Keratinocyte (primary cell): Measurements from ENCODE around the gene PTBP3. TPM values are rescaled to one million over a fixed set of nuclear protein-coding genes. Genes with fewer than 3 reads are reported as not detected.

Experiments
- DNase-seq: peaks from one replicate; pipeline ENCODE4 v3.0.0-alpha.2; 2011; ENCODE audit warnings: low read depth, missing footprints, low spot score
- FAIRE-seq: peaks from 2 replicates; lab custom pipeline; 2011; peaks lifted over from hg19 to GRCh38; lab: Jason Lieb, UNC
- H2AFZ ChIP-seq: 2 replicates; pipeline ENCODE4 v1.6.0; 2012; ENCODE audit warnings: low read length, control low read depth, inconsistent platforms; ENCODE audit not compliant: control insufficient read depth
- H3K27ac ChIP-seq: 2 replicates; pipeline ENCODE4 v1.5.1; 2011; ENCODE audit warnings: low read length; ENCODE audit not compliant: control insufficient read depth, insufficient read depth
- H3K27me3 ChIP-seq: 3 replicates; pipeline ENCODE4 v1.6.0; 2011; ENCODE audit warnings: low read length; ENCODE audit not compliant: control insufficient read depth, insufficient read depth; ENCODE audit errors: extremely low read depth
- H3K36me3 ChIP-seq, 2 experiments: 2 replicates in 1 of 2; 3 replicates in 1 of 2; pipeline ENCODE4 v1.5.1; 2011; ENCODE audit warnings: low read length in 2 of 2, mild to moderate bottlenecking in 1 of 2; ENCODE audit not compliant: control insufficient read depth in 2 of 2, insufficient read depth in 2 of 2; ENCODE audit errors: extremely low read depth in 1 of 2
- H3K4me1 ChIP-seq: 3 replicates; pipeline ENCODE4 v1.5.1; 2011; ENCODE audit warnings: low read length; ENCODE audit not compliant: control insufficient read depth, insufficient read depth; ENCODE audit errors: extremely low read depth
- H3K4me2 ChIP-seq: 3 replicates; pipeline ENCODE4 v1.6.0; 2011; ENCODE audit warnings: low read depth, low read length; ENCODE audit not compliant: control insufficient read depth, insufficient read depth; ENCODE audit errors: extremely low read depth
- H3K4me3 ChIP-seq, 3 experiments: fragments of 200-600 bp in 1 of 3; sonication (generic) in 1 of 3; 2 replicates in 2 of 3; 3 replicates in 1 of 3; pipeline ENCODE4 v1.5.1; 2011 to 2016; ENCODE audit warnings: low read length in 3 of 3, mild to moderate bottlenecking in 3 of 3, control low read depth in 2 of 3, inconsistent platforms in 1 of 3, low read depth in 1 of 3, mixed read lengths in 1 of 3, mixed run types in 1 of 3, moderate library complexity in 1 of 3; ENCODE audit not compliant: control insufficient read depth in 2 of 3, insufficient read depth in 2 of 3; ENCODE audit errors: extremely low read depth in 1 of 3
- H3K79me2 ChIP-seq: 2 replicates; pipeline ENCODE4 v1.6.0; 2012; ENCODE audit warnings: low read length; ENCODE audit not compliant: control insufficient read depth, insufficient read depth
- H3K9ac ChIP-seq: 3 replicates; pipeline ENCODE4 v1.6.0; 2011; ENCODE audit warnings: low read length; ENCODE audit not compliant: control insufficient read depth, insufficient read depth; ENCODE audit errors: extremely low read depth
- H3K9me1 ChIP-seq: 3 replicates; pipeline ENCODE4 v1.6.0; 2011; ENCODE audit warnings: low read length; ENCODE audit not compliant: control insufficient read depth, insufficient read depth; ENCODE audit errors: extremely low read depth
- H3K9me3 ChIP-seq: 2 replicates; pipeline ENCODE4 v1.5.1; 2012; ENCODE audit warnings: low read depth, low read length; ENCODE audit not compliant: control insufficient read depth
- H4K20me1 ChIP-seq: 3 replicates; pipeline ENCODE4 v1.6.0; 2011; ENCODE audit warnings: low read length; ENCODE audit not compliant: control insufficient read depth, insufficient read depth; ENCODE audit errors: extremely low read depth
- EZH2 ChIP-seq: IDR thresholded peaks from one replicate; pipeline ENCODE4 v1.6.1; 2012; ENCODE audit warnings: inconsistent platforms, mild to moderate bottlenecking, low read length, moderate library complexity
- dilution Hi-C: fragments of 300-500 bp; cut with MboI; formaldehyde crosslinking; loops from one replicate; pipeline ENCODE4 v1.7.0; 2020; ENCODE audit warnings: low sequenced_read_pairs; ENCODE audit not compliant: extremely low pct_ligation_motif_present
- polyA plus RNA-seq, 5 experiments: library from polyadenylated mRNA; depleted of rRNA in 3 of 5; stranded (reverse) in 3 of 5; stranded (forward) in 1 of 5; unstranded in 1 of 5; fragments of >200 nt; gene quantifications; 1 replicate in 1 of 5; 2 replicates in 3 of 5; 3 replicates in 1 of 5; pipeline versions ENCODE4 v1.2.1 to v1.2.3, GENCODE V29; 2011 to 2012; ENCODE audit warnings: missing spikeins in 2 of 5, low read depth in 1 of 5, low replicate concordance in 1 of 5
- TF ChIP-seq, protein P1 (sequence below), 3 experiments: IDR thresholded peaks in 1 of 3; conservative IDR thresholded peaks in 1 of 3; optimal IDR thresholded peaks in 1 of 3; 2 replicates in 2 of 3; 3 replicates in 1 of 3; pipeline versions ENCODE3 to v1.5.1; 2011; ENCODE audit warnings: low read length in 3 of 3, mild to moderate bottlenecking in 3 of 3, moderate library complexity in 2 of 3, control low read depth in 1 of 3, inconsistent platforms in 1 of 3; ENCODE audit not compliant: insufficient read depth in 2 of 3; ENCODE audit errors: extremely low read depth in 1 of 3

The PTBP3 gene
- polyA plus RNA-seq, 1 donor (not counting 4 experiments of a cell fraction or from before 2014, with no cell fraction given) = 51.0 TPM

DNA sequence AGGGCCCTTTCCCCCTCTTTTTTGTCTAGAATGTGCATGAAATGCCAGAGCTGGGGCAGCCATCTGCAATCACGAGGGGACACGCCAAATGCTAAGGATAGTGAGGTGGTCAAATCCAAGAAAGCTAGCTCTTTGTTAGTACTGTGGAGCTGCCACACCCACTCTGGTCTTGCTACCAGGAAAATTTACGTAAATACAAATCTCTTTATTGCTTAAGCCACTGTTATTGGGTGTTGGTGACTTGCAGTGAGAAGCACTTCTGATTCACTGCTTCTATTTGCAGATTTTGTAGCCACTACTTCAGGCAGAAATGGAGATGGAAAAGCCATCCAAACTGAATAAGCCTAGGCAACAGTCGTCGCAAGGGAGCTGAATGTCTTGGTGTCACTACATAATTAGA lies 132.7 kb downstream of the PTBP3 start:
- no peaks in the 10 kb centered on the region for H4K20me1 ChIP-seq
- H3K27me3 ChIP-seq = no peaks in the 10 kb centered on the region
- H3K9me1 ChIP-seq = no peaks in the 10 kb centered on the region
- peaks cover 0 to 2% of the 10 kb centered on the region in 2 experiments for H3K36me3 ChIP-seq
- no peak overlapping the region for H3K4me3 ChIP-seq
- H3K9me3 ChIP-seq = no peaks in the 10 kb centered on the region
- no peak for TF ChIP-seq EZH2
- TF ChIP-seq, protein P1, sequence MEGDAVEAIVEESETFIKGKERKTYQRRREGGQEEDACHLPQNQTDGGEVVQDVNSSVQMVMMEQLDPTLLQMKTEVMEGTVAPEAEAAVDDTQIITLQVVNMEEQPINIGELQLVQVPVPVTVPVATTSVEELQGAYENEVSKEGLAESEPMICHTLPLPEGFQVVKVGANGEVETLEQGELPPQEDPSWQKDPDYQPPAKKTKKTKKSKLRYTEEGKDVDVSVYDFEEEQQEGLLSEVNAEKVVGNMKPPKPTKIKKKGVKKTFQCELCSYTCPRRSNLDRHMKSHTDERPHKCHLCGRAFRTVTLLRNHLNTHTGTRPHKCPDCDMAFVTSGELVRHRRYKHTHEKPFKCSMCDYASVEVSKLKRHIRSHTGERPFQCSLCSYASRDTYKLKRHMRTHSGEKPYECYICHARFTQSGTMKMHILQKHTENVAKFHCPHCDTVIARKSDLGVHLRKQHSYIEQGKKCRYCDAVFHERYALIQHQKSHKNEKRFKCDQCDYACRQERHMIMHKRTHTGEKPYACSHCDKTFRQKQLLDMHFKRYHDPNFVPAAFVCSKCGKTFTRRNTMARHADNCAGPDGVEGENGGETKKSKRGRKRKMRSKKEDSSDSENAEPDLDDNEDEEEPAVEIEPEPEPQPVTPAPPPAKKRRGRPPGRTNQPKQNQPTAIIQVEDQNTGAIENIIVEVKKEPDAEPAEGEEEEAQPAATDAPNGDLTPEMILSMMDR (optimal IDR thresholded peaks at IDR 0.05 in 1 of 3, IDR thresholded peaks at IDR 0.05 in 1 of 3, conservative IDR thresholded peaks at IDR 0.05 in 1 of 3; ENCODE audit: extremely low read depth in 1 of 3, insufficient read depth in 2 of 3, low read length in 3 of 3) = no peak
- dilution Hi-C loops = loop anchor here (25.0 kb wide), 1 partner anchor 88 kb away; no protein-coding TSS in a partner anchor
- H3K27ac ChIP-seq = no peak overlapping the region
- DNase-seq (no peak), FAIRE-seq (no peak)
- peaks cover 12% of the 10 kb centered on the region for H3K4me1 ChIP-seq
- no peak overlapping the region for H2AFZ ChIP-seq
- H3K79me2 ChIP-seq = no peaks in the 10 kb centered on the region
- no peak overlapping the region for H3K4me2 ChIP-seq
- H3K9ac ChIP-seq = no peak overlapping the region

DNA sequence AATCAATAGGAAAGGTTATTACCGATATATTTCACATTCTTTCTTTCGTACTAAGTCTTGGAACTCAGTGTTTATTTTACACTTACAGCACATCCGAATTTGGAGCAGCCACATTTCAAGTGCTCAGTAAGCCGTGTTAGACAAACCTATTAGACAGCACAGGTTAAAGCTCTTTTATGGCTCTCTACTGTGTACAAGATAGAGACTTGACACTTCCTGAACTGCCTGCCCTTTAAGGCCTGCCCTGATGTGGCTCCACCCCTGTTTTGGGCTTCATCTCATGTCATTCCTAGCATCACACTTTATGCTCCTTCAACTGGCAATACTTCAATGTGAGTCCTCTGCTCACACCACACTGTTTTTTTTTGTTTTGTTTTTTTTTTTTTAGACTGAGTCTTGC lies 134.8 kb downstream of the PTBP3 start:
- Histone ChIP-seq H3K79me2 (no peaks in the 10 kb centered on the region), H3K9ac (no peak overlapping the region), H3K4me2 (no peak overlapping the region), H3K4me1 (peaks cover 5% of the 10 kb centered on the region), H4K20me1 (no peaks in the 10 kb centered on the region), H3K27me3 (no peaks in the 10 kb centered on the region), H3K9me1 (no peaks in the 10 kb centered on the region), H3K36me3 (peaks cover 0 to 2% of the 10 kb centered on the region in 2 experiments), H3K4me3 (no peak overlapping the region), H3K9me3 (no peaks in the 10 kb centered on the region), H3K27ac (no peak overlapping the region), H2AFZ (no peak overlapping the region)
- dilution Hi-C loops = no loop called here
- no peak for FAIRE-seq
- no peak for TF ChIP-seq EZH2
- TF ChIP-seq, protein P1 (optimal IDR thresholded peaks at IDR 0.05 in 1 of 3, IDR thresholded peaks at IDR 0.05 in 1 of 3, conservative IDR thresholded peaks at IDR 0.05 in 1 of 3; ENCODE audit: extremely low read depth in 1 of 3, insufficient read depth in 2 of 3, low read length in 3 of 3) = no peak
- DNase-seq = no peak
